Immature natural killer cell (primary cell): Measurements from ENCODE around the gene DDTL. TPM values are rescaled to one million over a fixed set of nuclear protein-coding genes. Genes with fewer than 3 reads are reported as not detected.
"Not testable (repeated sequence)": the region's sequence is repeated elsewhere in the genome, so short reads cannot be mapped to it uniquely, and the experiment has no call there.

Source experiments
- DNase-seq, 3 donors: peaks; one replicate each; pipeline ENCODE4 v3.0.0; 2022; ENCODE audit warnings: mixed read lengths in 1 of 3
- H3K27ac Mint-ChIP-seq, 6 donors: one replicate each; pipeline ENCODE4 v1.8.0; 2020; ENCODE audit warnings: mixed read lengths in 6 of 6, mild to moderate bottlenecking in 5 of 6, inconsistent platforms in 4 of 6, moderate library complexity in 3 of 6
- H3K27me3 Mint-ChIP-seq, 3 donors: one replicate each; pipeline ENCODE4 v1.8.0; 2020 to 2021; ENCODE audit warnings: low read depth in 3 of 3, mild to moderate bottlenecking in 3 of 3, mixed read lengths in 3 of 3, moderate library complexity in 3 of 3, inconsistent platforms in 1 of 3
- H3K36me3 Mint-ChIP-seq, 3 donors: one replicate each; pipeline ENCODE4 v1.8.0; 2020; ENCODE audit warnings: mixed read lengths in 3 of 3, inconsistent platforms in 2 of 3, mild to moderate bottlenecking in 2 of 3
- H3K4me1 Mint-ChIP-seq, 2 donors: one replicate each; pipeline ENCODE4 v1.8.0; 2020; ENCODE audit warnings: inconsistent platforms in 2 of 2, mild to moderate bottlenecking in 2 of 2, mixed read lengths in 2 of 2, moderate library complexity in 1 of 2
- H3K4me3 Mint-ChIP-seq, 5 donors: one replicate each; pipeline ENCODE4 v1.8.0; 2020; ENCODE audit warnings: mild to moderate bottlenecking in 5 of 5, mixed read lengths in 5 of 5, inconsistent platforms in 3 of 5, moderate library complexity in 3 of 5
- H3K9me3 Mint-ChIP-seq, 6 donors: one replicate each; pipeline ENCODE4 v1.8.0; 2020; ENCODE audit warnings: mild to moderate bottlenecking in 6 of 6, mixed read lengths in 6 of 6, inconsistent platforms in 4 of 6, moderate library complexity in 3 of 6
- polyA plus RNA-seq, 3 donors: library from polyadenylated mRNA; unstranded; fragments of 300-500 nt; fragmentation: Illumina TruSeq; gene quantifications; one replicate each; pipeline ENCODE4 v1.2.3, GENCODE V29; 2021

The DDTL gene
- polyA plus RNA-seq, 3 donors from 2014 or later = 0.72 to 2.9 TPM; not detected in 1

- H3K27ac Mint-ChIP-seq = peak overlapping the region in 1 of 6 donors; percentile 17
- not testable (repeated sequence) for H3K9me3 Mint-ChIP-seq, H3K4me3 Mint-ChIP-seq, H3K27me3 Mint-ChIP-seq, H3K36me3 Mint-ChIP-seq, H3K4me1 Mint-ChIP-seq, DNase-seq
Measured at GRCh38 chr22:23954193-23954990, 12.3 kb upstream of the DDTL start.

- not testable (repeated sequence) for H3K27ac Mint-ChIP-seq, H3K36me3 Mint-ChIP-seq, H3K4me3 Mint-ChIP-seq, H3K4me1 Mint-ChIP-seq, DNase-seq, H3K27me3 Mint-ChIP-seq, H3K9me3 Mint-ChIP-seq
Measured at GRCh38 chr22:23954991-23955305, 11.7 kb upstream of the DDTL start.

DNA sequence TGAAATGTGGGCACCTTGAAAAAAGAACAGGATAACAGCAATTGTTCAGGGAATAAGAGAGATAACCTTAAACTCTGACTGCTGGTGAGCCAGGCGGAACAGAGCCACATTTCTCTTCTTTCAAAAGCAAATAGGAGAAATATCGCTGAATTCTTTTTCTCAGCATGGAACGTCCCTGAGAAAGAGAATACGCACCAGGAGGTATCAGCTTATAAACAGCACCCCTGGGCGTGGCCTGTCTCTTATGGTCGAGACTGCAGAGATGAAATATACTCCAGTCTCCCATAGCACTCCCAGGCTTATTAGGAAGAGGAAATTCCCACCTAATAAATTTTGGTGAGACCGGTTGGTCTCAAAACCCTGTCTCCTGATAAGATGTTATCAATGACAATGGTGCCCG lies 10.8 kb upstream of the DDTL start:
- H3K27me3 Mint-ChIP-seq, DNase-seq, H3K9me3 Mint-ChIP-seq, H3K27ac Mint-ChIP-seq, H3K4me3 Mint-ChIP-seq, H3K4me1 Mint-ChIP-seq, H3K36me3 Mint-ChIP-seq: not testable (repeated sequence)

GRCh38 chr22:23956301-23956900 lies 10.3 kb upstream of the DDTL start:
- peak overlapping the region in 1 of 6 donors; percentile 70 for H3K27ac Mint-ChIP-seq
- not testable (repeated sequence) for H3K9me3 Mint-ChIP-seq, H3K4me1 Mint-ChIP-seq, H3K27me3 Mint-ChIP-seq, H3K36me3 Mint-ChIP-seq, H3K4me3 Mint-ChIP-seq
- DNase-seq = peak; percentile 63 to 73 (median 70)

GRCh38 chr22:23961084-23961771 lies 5.5 kb upstream of the DDTL start, which contains the start of gene GSTT2B:
GSTT2B (minus strand) TSS chr22:23961195; CDS start chr22:23961131, 64 bp downstream.
- not testable (repeated sequence) for H3K36me3 Mint-ChIP-seq, H3K9me3 Mint-ChIP-seq, H3K27me3 Mint-ChIP-seq, H3K4me3 Mint-ChIP-seq, H3K4me1 Mint-ChIP-seq, H3K27ac Mint-ChIP-seq, DNase-seq

- H3K4me3 Mint-ChIP-seq, DNase-seq, H3K9me3 Mint-ChIP-seq, H3K27me3 Mint-ChIP-seq, H3K36me3 Mint-ChIP-seq, H3K27ac Mint-ChIP-seq: not testable (repeated sequence)
- peaks cover 16 to 19% of the 10 kb centered on the region in 2 donors for H3K4me1 Mint-ChIP-seq
Measured at GRCh38 chr22:23966094-23966493, 594 bp upstream of the DDTL start.

GRCh38 chr22:23969071-23969470 lies 2.4 kb downstream of the DDTL start:
- Mint-ChIP-seq H3K4me3 (peak overlapping the region in 3 of 5 donors; percentile 22 to 44 (median 43)), H3K27me3 (no peaks in the 10 kb centered on the region), H3K36me3 (peaks cover 0 to 16% (median 6%) of the 10 kb centered on the region in 3 donors), H3K9me3 (no peaks in the 10 kb centered on the region), H3K27ac (peak overlapping the region in 1 of 6 donors; percentile 48), H3K4me1 (peaks cover 20 to 24% of the 10 kb centered on the region in 2 donors)
- DNase-seq = no peak

GRCh38 chr22:23970201-23970641 lies 3.5 kb downstream of the DDTL start:
- no peak for DNase-seq
- no peaks in the 10 kb centered on the region for H3K9me3 Mint-ChIP-seq
- peak overlapping the region in 2 of 6 donors; percentile 14 to 35 for H3K27ac Mint-ChIP-seq
- peaks cover 20 to 24% of the 10 kb centered on the region in 2 donors for H3K4me1 Mint-ChIP-seq
- peak overlapping the region in 2 of 5 donors; percentile 1 for H3K4me3 Mint-ChIP-seq
- H3K36me3 Mint-ChIP-seq = peaks cover 0 to 16% (median 6%) of the 10 kb centered on the region in 3 donors
- H3K27me3 Mint-ChIP-seq = no peaks in the 10 kb centered on the region

- Mint-ChIP-seq H3K4me3 (peak overlapping the region in 2 of 5 donors; percentile 29 to 58), H3K27ac (peak overlapping the region in 1 of 6 donors; percentile 35), H3K27me3 (no peaks in the 10 kb centered on the region), H3K4me1 (peaks cover 20 to 24% of the 10 kb centered on the region in 2 donors), H3K36me3 (peaks cover 0 to 16% (median 6%) of the 10 kb centered on the region in 3 donors), H3K9me3 (no peaks in the 10 kb centered on the region)
- DNase-seq = no peak
Measured at GRCh38 chr22:23970816-23971486, 4.3 kb downstream of the DDTL start.

DNA sequence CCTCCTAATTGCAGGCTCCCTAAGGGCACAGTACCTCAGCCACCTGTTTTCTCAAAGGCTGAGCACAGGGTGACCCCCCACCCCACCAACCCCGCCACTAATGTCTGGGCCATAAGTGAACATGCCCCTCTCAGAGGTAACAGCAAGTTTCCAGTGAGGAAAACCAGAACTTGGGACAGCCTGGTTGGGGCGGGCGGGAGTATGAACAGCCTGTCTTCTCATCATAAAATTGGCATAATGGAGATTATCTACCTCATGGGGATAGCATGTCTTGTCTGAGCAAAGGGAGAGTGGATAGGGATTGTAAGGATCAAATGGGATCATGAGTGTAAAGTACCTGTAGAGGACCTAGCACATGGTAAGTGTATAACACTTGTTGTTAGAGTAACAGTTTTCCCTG lies 5.2 kb downstream of the DDTL start:
- H3K27me3 Mint-ChIP-seq, H3K9me3 Mint-ChIP-seq, DNase-seq: not testable (repeated sequence)
- Mint-ChIP-seq H3K4me3 (peak overlapping the region in 4 of 5 donors; percentile 21 to 44 (median 40)), H3K27ac (peak overlapping the region in 1 of 6 donors; percentile 71), H3K36me3 (peaks cover 0 to 16% (median 6%) of the 10 kb centered on the region in 3 donors), H3K4me1 (peaks cover 20 to 24% of the 10 kb centered on the region in 2 donors)

DNA sequence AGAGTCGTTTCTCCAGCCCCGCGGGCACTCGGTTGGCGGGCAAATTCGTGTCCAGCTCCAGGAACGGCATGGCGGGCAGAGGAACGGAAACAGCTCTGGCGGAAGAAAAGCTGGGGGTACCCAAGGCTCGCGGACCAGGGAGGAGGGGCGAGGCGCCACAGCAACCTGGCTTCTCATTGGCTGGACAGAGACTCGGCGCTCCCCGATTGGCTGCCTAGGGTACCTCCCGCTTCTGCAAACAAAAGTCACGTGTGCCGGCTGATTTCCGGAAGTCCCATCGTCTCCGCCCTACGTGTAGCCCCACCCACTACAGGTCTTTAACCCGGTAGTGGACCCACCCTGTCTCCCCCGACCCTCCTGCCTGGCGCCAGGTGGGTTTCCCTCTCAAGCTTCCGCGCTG lies 7.7 kb downstream of the DDTL start, which contains the start of gene DDT:
Gene DDT, minus strand, starts transcription at position 97 of the 400 bp plus-strand sequence. Its CDS starts 27 bp downstream, at position 70.
- not testable (repeated sequence) for H3K27me3 Mint-ChIP-seq

GRCh38 chr22:23974836-23975352 lies 8.2 kb downstream of the DDTL start:
- not testable (repeated sequence) for DNase-seq, H3K27ac Mint-ChIP-seq

More for the DNA sequence above, 7.7 kb downstream of the DDTL start, which contains the start of gene DDT:
- H3K27ac Mint-ChIP-seq, H3K9me3 Mint-ChIP-seq, DNase-seq, H3K4me3 Mint-ChIP-seq: not testable (repeated sequence)
- Mint-ChIP-seq H3K36me3 (peaks cover 0 to 16% (median 6%) of the 10 kb centered on the region in 3 donors), H3K4me1 (peaks cover 16 to 19% of the 10 kb centered on the region in 2 donors)

DNA sequence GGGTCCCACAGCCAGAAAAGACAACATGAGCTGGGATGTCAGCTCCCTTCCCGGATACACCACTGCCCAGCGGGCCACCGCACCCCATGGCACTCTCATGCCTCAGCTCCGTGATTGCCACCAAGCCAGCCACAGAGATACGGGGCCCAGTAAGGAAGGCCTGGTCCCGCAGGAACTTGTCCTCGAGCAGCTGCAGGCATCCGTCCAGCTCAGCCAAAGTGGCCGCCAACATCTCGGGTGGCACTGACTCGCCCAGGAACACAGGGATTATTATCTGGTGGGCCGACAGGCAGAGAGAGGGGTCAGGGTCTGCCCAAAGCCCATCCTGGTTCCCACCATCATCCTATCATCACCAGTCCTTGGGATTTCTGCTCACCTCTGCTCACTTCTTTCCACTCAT lies 10.6 kb downstream of the DDTL start:
- H3K4me1 Mint-ChIP-seq, H3K36me3 Mint-ChIP-seq, H3K9me3 Mint-ChIP-seq, H3K27ac Mint-ChIP-seq, H3K27me3 Mint-ChIP-seq, H3K4me3 Mint-ChIP-seq, DNase-seq: not testable (repeated sequence)

More at GRCh38 chr22:23974836-23975352, 8.2 kb downstream of the DDTL start:
- H3K4me1 Mint-ChIP-seq = peaks cover 13 to 14% of the 10 kb centered on the region in 2 donors
- not testable (repeated sequence) for H3K9me3 Mint-ChIP-seq, H3K4me3 Mint-ChIP-seq, H3K27me3 Mint-ChIP-seq
- H3K36me3 Mint-ChIP-seq = peaks cover 0 to 16% (median 6%) of the 10 kb centered on the region in 3 donors
